GM19035 (cell line): ENCODE measurements around the gene CWC27.
A peak's percentile ranks its signal among the peaks of the same experiment; 100 is the strongest.

Experiments
- ATAC-seq: cut with Tn5 transposase; IDR thresholded peaks from one replicate; pipeline ENCODE4 v1.9.1; 2021; ENCODE audit not compliant: unreplicated experiment

CWC27 gene

GRCh38 chr5:65032250-65032649, 263.5 kb downstream of the CWC27 start:
- ATAC-seq, result no peak

GRCh38 chr5:65034029-65034812, 265.5 kb downstream of the CWC27 start:
- no peak for ATAC-seq

DNA sequence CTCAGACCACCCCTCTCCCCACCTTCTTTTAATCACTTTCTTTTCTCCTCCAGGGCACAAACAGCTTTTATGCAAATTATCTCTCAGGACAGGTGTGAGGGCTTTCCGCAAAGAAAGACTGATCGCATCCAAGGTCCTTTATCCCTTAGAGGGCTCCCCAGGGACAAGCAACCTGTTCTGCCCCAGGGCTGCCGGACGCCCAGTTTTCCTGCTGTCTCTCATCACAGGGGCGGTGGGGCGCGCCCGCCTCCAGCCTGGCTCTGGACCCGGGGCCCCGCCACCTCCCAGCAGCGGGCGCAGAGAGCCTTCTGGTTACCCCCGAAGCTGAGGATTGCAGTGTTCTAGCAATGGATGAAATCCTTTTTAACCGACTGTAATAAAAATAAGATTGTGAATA, 266.1 kb downstream of the CWC27 start:
- no peak for ATAC-seq

- ATAC-seq, result peak; percentile 91
Measured at GRCh38 chr5:65035211-65036206, 266.8 kb downstream of the CWC27 start.

DNA sequence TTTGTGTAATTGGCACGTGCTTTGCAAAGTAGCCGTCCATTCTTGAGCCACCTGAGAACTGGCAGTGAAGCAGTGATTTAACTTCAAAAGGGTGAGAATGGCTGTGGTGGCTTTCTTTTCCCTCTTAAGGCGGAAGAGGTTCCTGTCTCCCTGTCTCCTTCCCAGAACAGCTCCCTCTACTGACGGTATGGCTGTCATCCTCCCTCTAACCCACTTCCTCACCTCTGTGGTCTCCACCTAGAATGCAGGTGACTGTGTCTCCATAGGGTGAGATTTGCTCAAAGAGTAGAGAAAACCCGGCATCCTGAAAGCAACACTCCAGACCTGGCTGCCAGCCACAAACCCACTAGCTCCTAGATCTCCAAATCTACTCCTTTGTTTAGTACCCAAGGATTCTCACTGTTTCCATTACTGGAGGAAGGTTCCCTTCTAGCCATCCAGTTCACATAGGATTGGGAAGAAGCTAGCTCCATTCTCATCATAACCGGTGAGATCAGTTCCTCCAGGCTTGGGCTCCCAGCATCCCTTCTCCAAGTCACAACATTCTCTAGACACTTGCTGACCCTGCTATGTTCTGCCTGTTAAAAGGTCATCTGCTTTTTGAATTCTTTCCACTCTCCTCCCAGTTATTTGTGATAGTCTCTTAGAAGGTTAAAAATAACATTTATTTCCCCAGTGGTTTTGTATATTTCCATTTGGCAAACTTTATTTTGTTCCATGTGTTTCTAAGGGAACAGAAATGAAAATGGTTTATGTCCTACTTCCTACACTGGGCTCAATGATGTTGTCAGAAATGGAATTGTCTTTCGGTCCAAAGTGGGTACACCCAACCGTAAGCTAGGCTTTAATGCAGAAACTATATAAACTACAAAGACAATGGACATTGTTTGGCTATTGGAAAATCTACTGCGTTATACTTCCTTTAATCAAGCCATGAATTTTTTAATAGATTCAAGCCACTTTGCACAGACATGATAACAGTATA, 269.4 kb downstream of the CWC27 start:
- no peak for ATAC-seq

DNA sequence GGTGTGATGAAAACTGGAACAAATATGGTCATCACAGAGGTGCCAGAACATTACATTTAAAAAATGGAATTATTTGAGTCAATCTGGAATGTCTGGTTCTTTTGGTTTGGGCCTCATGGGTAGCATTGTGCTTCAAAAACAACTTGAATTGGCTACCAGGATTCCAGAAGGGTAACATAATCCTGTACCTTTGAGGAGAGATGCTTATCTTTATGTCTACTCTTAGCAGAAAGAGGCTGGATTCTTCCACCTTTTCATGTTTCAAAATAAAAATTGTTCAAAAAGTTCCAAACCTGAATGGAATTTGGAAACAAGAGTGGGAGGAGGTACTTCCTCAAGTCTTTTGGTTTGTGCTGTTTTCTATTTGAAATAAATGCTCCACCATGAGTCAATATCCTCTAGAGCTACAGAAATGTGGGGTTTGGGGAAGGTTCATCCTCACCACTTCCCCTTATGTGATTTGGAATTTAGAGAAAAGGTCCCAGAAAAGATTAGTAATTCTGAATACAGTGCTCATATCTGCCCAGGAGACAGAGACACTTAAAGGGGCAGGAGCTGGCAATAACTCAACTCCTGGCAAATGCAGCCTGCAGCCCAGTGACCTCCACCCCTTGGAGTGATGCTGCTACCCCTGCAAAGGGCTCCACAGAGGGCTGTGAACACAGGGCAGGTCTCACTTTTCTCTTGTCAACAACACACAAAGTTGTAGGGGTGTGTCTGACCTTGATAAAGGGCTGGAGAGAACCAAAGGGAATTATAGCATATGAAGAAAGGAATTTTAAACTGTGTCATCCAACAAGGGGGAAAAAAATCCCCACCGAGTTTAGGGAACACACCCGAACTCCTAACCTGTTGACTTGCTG, 272.8 kb downstream of the CWC27 start:
- no peak for ATAC-seq

DNA sequence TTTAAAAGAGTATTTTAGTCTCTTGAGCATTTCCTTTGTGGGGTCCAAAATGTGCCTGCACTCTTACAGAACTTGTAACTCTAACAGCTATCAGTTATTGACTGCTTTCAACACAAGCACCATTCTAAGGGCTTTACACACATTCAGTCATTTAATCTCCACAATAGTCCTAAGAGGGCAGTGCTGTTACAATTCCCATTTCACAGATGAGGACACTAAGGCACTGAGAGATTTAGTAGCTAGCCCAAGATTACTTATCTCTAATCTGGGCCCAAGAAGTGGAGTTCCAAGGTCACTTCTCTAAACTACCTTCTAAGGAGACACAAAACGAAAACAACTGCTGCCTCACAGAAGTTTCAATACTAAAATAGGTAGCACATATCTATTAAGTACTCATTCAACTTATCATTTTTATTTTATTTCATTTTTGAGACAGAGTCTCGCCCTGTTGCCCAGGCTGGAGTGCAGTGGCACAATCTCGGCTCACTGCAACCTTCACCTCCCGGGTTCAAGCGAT, 275.2 kb downstream of the CWC27 start:
- ATAC-seq, result peak; percentile 57

DNA sequence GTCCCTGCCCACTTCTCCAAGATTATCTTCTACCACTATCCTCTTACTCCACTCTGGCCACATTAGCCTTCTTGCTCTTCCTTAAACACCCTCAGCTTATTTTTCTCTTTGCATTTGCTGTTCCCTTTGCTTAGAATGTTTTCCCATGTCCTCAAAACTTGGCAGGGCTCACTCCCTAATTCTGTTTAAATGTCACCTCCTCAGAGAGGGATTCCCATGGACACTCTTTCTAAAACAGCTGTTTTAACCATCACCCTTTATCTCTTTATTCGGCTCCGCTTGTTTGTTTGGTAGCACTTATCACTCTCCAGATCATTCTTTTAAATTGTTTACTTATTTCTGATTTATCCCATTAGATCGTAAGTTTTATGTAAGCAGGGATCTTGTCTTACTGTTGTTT, 278.5 kb downstream of the CWC27 start:
- no peak for ATAC-seq

DNA sequence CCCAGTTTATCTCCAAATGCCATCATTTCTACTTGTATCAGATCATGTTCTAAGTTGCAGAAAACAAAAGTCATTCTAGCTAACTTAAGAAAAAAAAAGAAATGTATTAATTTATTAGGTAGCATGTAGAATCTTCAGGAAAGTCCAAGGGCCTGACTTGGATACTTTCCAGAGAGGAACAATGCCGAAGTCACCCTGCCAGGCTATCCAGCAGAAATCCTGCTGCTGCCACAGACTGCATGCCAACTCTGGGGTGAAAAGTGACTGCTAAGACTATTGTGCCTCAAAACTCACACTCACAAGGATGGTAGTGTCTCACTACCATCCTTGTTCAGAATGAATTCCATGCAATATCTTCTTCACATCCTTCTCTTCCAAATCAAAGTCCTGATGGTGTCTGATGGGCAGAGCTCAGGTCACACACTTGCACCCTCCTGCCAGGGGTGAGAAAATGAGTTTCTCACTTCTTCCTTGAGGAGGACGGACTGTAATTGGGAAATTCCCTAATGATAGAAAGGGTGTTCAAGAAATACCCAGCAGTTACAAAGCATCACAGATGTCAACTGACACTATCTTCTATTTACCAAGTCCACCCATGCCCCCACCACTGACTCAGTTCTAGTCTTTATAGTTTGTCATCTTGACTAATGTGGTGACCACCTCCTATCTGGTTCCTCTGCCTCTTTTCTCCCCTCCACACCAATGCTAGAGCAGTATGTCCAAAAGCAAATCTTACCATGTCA, 279.4 kb downstream of the CWC27 start:
- no peak for ATAC-seq

GRCh38 chr5:65050140-65050539, 281.4 kb downstream of the CWC27 start:
- peak; percentile 39 for ATAC-seq

- ATAC-seq, result no peak
Measured at GRCh38 chr5:65050826-65051498, 282.2 kb downstream of the CWC27 start.

DNA sequence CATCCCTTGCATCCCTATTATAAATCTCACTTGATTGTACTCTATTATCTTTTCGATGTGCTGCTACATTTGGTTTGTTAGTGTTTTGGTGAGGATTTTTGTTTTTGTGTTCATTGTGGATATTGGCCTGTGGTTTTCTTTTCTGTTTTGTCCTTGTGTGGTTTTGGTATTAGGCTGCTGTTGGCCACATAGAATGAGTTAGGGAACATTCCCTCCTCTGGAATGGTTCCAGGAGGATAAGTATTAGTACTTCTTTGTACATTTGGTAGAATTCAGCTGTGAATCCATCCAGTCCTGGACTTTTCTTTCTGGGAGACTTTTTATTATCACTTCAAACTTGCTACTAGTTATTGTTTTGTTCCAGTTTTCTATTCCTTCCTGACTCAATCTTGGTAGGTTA, 287.2 kb downstream of the CWC27 start:
- no peak for ATAC-seq

- ATAC-seq, result no peak
Measured at GRCh38 chr5:65059681-65060598, 291.2 kb downstream of the CWC27 start.

- ATAC-seq, result peak; percentile 57
Measured at GRCh38 chr5:65061250-65061973, 292.7 kb downstream of the CWC27 start.

GRCh38 chr5:65061974-65062353, 293.2 kb downstream of the CWC27 start:
- peak; percentile 47 for ATAC-seq

GRCh38 chr5:65062469-65063083, 293.8 kb downstream of the CWC27 start:
- ATAC-seq, result no peak
